Thyroid gland (tissue), 4 donors: Measurements from ENCODE around the gene DHRS12.

Experiments used
- POLR2A ChIP-seq, 2 donors: fragments of 450-650 bp; IDR thresholded peaks; one replicate each; pipeline ENCODE4 v1.6.1; 2017; ENCODE audit warnings: antibody characterized with exemption in 2 of 2, mild to moderate bottlenecking in 2 of 2, moderate library complexity in 1 of 2
- TF ChIP-seq, protein P1 (sequence below), 6 experiments: fragments of 200-600 bp in 3 of 6; fragments of 450-650 bp in 3 of 6; sonication (generic) in 3 of 6; IDR thresholded peaks; one replicate each; pipeline ENCODE4 v1.5.1; 2016 to 2019; ENCODE audit warnings: antibody characterized with exemption in 6 of 6, mild to moderate bottlenecking in 2 of 6, inconsistent platforms in 1 of 6, moderate library complexity in 1 of 6

DNA sequence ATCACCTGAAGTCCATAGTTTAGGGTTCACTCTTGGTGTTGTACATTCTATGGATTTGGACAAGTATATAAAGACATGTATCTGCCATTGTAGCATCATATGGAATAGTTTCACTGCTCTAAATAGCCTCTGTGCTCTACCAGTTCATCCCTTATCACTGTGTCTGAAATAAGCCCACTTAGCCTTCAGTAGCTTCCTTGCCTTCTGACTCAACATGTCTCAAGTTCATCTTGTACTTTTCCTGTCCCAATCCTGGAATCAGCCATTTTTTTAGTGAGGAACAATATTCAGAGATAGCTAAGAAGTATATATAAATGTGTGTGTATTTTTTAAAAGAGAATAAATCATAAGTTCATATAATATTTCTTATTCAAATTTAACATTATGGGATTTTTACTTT is 79.2 kb downstream of the DHRS12 start:
- no peak for TF ChIP-seq POLR2A (IDR thresholded peaks at IDR 0.05)
- TF ChIP-seq, protein P1, sequence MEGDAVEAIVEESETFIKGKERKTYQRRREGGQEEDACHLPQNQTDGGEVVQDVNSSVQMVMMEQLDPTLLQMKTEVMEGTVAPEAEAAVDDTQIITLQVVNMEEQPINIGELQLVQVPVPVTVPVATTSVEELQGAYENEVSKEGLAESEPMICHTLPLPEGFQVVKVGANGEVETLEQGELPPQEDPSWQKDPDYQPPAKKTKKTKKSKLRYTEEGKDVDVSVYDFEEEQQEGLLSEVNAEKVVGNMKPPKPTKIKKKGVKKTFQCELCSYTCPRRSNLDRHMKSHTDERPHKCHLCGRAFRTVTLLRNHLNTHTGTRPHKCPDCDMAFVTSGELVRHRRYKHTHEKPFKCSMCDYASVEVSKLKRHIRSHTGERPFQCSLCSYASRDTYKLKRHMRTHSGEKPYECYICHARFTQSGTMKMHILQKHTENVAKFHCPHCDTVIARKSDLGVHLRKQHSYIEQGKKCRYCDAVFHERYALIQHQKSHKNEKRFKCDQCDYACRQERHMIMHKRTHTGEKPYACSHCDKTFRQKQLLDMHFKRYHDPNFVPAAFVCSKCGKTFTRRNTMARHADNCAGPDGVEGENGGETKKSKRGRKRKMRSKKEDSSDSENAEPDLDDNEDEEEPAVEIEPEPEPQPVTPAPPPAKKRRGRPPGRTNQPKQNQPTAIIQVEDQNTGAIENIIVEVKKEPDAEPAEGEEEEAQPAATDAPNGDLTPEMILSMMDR (IDR thresholded peaks at IDR 0.05): no peak
